GM10266 (cell line): ENCODE measurements around the gene GRB2.

ENCODE experiments used
- DNase-seq: peaks from one replicate; pipeline ENCODE4 v3.0.0; 2012; ENCODE audit errors: extremely low spot score
- CTCF ChIP-seq: IDR thresholded peaks from 2 replicates; pipeline ENCODE4 v1.5.1; 2012; ENCODE audit warnings: mild to moderate bottlenecking, low read depth; ENCODE audit not compliant: control insufficient read depth, insufficient read depth; ENCODE audit errors: missing control alignments

GRB2 gene

GRCh38 chr17:75367312-75367711, 38.2 kb downstream of the GRB2 start:
- no peak for TF ChIP-seq CTCF
- no peak for DNase-seq

DNA sequence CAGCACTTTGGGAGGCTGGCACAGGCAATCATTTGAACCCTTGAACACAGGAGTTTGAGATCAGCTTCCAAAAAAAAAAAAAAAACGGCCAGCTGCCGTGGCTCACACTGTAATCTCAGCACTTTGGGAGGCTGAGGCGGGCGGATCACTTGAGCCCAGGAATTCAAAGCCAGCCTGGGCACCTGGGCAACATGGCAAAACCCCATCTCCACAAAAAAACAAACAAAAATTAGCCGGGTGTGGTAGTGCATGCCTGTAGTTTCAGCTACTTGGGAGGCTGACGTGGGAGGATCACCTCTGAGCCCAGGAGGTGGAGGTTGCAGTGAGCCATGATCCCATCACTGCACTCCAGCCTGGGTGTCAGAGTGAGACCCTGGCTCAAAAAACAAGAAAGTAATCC, 39.0 kb downstream of the GRB2 start:
- no peak for TF ChIP-seq CTCF
- DNase-seq, result no peak

DNA sequence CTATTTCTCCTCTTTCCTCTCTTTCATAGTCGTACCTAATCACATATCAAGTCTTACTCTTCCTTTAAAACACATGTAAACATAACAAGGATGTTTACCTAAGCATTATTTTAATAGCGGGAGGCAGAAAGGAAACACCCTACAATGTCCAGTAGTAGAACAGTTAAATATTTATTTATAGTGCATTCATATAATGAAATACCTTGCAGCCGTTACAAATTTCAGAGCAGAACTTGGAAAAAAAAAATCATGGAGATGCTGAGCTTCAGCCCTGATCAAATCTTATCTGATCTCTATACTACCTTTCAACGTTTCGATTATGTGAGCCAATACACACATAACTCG, 39.6 kb downstream of the GRB2 start:
- DNase-seq, result no peak
- no peak for TF ChIP-seq CTCF

- no peak for DNase-seq
- no peak for TF ChIP-seq CTCF
Observed at GRCh38 chr17:75365009-75365930, 40.2 kb downstream of the GRB2 start.

- DNase-seq, result no peak
Observed at GRCh38 chr17:75364078-75364477, 41.4 kb downstream of the GRB2 start.

GRCh38 chr17:75361996-75362395, 43.5 kb downstream of the GRB2 start:
- no peak for TF ChIP-seq CTCF

More at GRCh38 chr17:75364078-75364477, 41.4 kb downstream of the GRB2 start:
- TF ChIP-seq CTCF, result no peak

GRCh38 chr17:75361344-75361743, 44.1 kb downstream of the GRB2 start:
- no peak for TF ChIP-seq CTCF
- DNase-seq, result no peak

More at GRCh38 chr17:75361996-75362395, 43.5 kb downstream of the GRB2 start:
- no peak for DNase-seq
